SH-SY5Y (cell line): ENCODE results near the gene KCNF1.

Experiments
- GATA2 ChIP-seq: IDR thresholded peaks from 2 replicates; pipeline ENCODE4 v1.6.1; 2011; ENCODE audit warnings: mild to moderate bottlenecking, low read depth, low read length
- GATA3 ChIP-seq: IDR thresholded peaks from 2 replicates; pipeline ENCODE4 v1.6.1; 2011; ENCODE audit warnings: low read depth, mild to moderate bottlenecking, low read length, moderate library complexity

- TF ChIP-seq GATA3, result no peak
- no peak for TF ChIP-seq GATA2
These were observed 49.4 kb upstream of the KCNF1 start for GRCh38 chr2:10862330-10862729.
